ENCODE measurements around the gene EPS15. TPM values are rescaled to one million over a fixed set of nuclear protein-coding genes. Genes with fewer than 3 reads are reported as not detected.
"Not testable (repeated sequence)": the region's sequence is repeated elsewhere in the genome, so short reads cannot be mapped to it uniquely, and the experiment has no call there.

Gene EPS15
- total RNA-seq, 1 experiment from 2014 or later: 54.4 TPM

- in situ Hi-C loops (cut with HindIII; ENCODE audit: low pct_unique_long_range_greater_than_20kb, low sequenced_read_pairs): no loop called here
- ChIA-PET POLR2A (no interaction called here), CTCF (interaction anchor here (0.5 kb wide), 1 partner anchor 29 kb away, joined by 3 read pairs; no protein-coding TSS in a partner anchor)
- intact Hi-C loops (cut with micrococcal nuclease; ENCODE audit: unreplicated experiment): no loop called here
- DNase-seq (ENCODE audit: low read depth, low spot score) (no peak), ATAC-seq (no peak)
- no peak overlapping the region for H3K27ac ChIP-seq (ENCODE audit: low read length)
- BruUV-seq (replicated peaks): no TSS peak
- no peaks in the 10 kb centered on the region for H3K27me3 ChIP-seq (ENCODE audit: control insufficient read depth, insufficient read depth, low read length)
- no peaks in the 10 kb centered on the region for H3K36me3 ChIP-seq (ENCODE audit: control insufficient read depth, insufficient read depth, low read length)
- no peaks in the 10 kb centered on the region for H3K9me3 ChIP-seq (ENCODE audit: control insufficient read depth, insufficient read depth, low read depth, low read length)
- peaks cover 10% of the 10 kb centered on the region for H3K4me1 ChIP-seq (ENCODE audit: control insufficient read depth, insufficient read depth, low read length)
- H3K4me3 ChIP-seq (ENCODE audit: low read depth in 2 of 2, low read length in 2 of 2): no peak overlapping the region
- TF ChIP-seq CTCF (IDR thresholded peaks at IDR 0.05): no peak
- no peak for TF ChIP-seq REST (IDR thresholded peaks at IDR 0.05; ENCODE audit: insufficient read depth in 1 of 2, low read depth in 2 of 2, low read length in 1 of 2)
- TF ChIP-seq SIN3A (IDR thresholded peaks at IDR 0.05; ENCODE audit: borderline replicate concordance, insufficient read depth, low read depth, low read length): no peak
- TF ChIP-seq TCF7L2 (IDR thresholded peaks at IDR 0.05; ENCODE audit: low read depth, low read length): no peak
- no peak for TF ChIP-seq POLR2AphosphoS5 (IDR thresholded peaks at IDR 0.05; ENCODE audit: low read depth, low read length)
Measured at GRCh38 chr1:51325878-51326755, 192.9 kb downstream of the EPS15 start.

- DNase-seq (ENCODE audit: low read depth, low spot score) (no peak), ATAC-seq (no peak)
- H3K9me3 ChIP-seq (ENCODE audit: control insufficient read depth, insufficient read depth, low read depth, low read length): no peaks in the 10 kb centered on the region
- ChIA-PET CTCF (interaction anchor here (0.5 kb wide), 1 partner anchor 28 kb away, joined by 3 read pairs; no protein-coding TSS in a partner anchor), POLR2A (no interaction called here)
- no peaks in the 10 kb centered on the region for H3K36me3 ChIP-seq (ENCODE audit: control insufficient read depth, insufficient read depth, low read length)
- no peak overlapping the region for H3K4me3 ChIP-seq (ENCODE audit: low read depth in 2 of 2, low read length in 2 of 2)
- H3K4me1 ChIP-seq (ENCODE audit: control insufficient read depth, insufficient read depth, low read length): 0 out of 2 replicates have a peak, but pooled peaks cover 5% of the 10 kb centered on the region
- TF ChIP-seq CTCF (IDR thresholded peaks at IDR 0.05) (no peak), POLR2AphosphoS5 (IDR thresholded peaks at IDR 0.05; ENCODE audit: low read depth, low read length) (no peak), REST (IDR thresholded peaks at IDR 0.05; ENCODE audit: insufficient read depth in 1 of 2, low read depth in 2 of 2, low read length in 1 of 2) (no peak), SIN3A (IDR thresholded peaks at IDR 0.05; ENCODE audit: borderline replicate concordance, insufficient read depth, low read depth, low read length) (no peak)
- in situ Hi-C loops (cut with HindIII; ENCODE audit: low pct_unique_long_range_greater_than_20kb, low sequenced_read_pairs): no loop called here
- intact Hi-C loops (cut with micrococcal nuclease; ENCODE audit: unreplicated experiment): no loop called here
- no peaks in the 10 kb centered on the region for H3K27me3 ChIP-seq (ENCODE audit: control insufficient read depth, insufficient read depth, low read length)
- H3K27ac ChIP-seq (ENCODE audit: low read length): no peak overlapping the region
- no TSS peak for BruUV-seq (replicated peaks)
Measured at GRCh38 chr1:51325391-51325790, 193.7 kb downstream of the EPS15 start.

- H3K4me3 ChIP-seq (ENCODE audit: low read depth in 2 of 2, low read length in 2 of 2); in situ Hi-C loops (cut with HindIII; ENCODE audit: low pct_unique_long_range_greater_than_20kb, low sequenced_read_pairs); BruUV-seq (replicated peaks); intact Hi-C loops (cut with micrococcal nuclease; ENCODE audit: unreplicated experiment); DNase-seq (ENCODE audit: low read depth, low spot score); H3K4me1 ChIP-seq (ENCODE audit: control insufficient read depth, insufficient read depth, low read length); H3K36me3 ChIP-seq (ENCODE audit: control insufficient read depth, insufficient read depth, low read length); H3K27me3 ChIP-seq (ENCODE audit: control insufficient read depth, insufficient read depth, low read length); H3K27ac ChIP-seq (ENCODE audit: low read length); H3K9me3 ChIP-seq (ENCODE audit: control insufficient read depth, insufficient read depth, low read depth, low read length); CTCF ChIA-PET; ATAC-seq; POLR2A ChIA-PET: not testable (repeated sequence)
Measured at GRCh38 chr1:51325011-51325385, 194.1 kb downstream of the EPS15 start.

Measured in Panc1 (cell line).